ENCODE measurements around the gene CPED1.
"Not testable (repeated sequence)": the region's sequence is repeated elsewhere in the genome, so short reads cannot be mapped to it uniquely, and the experiment has no call there.

Gene CPED1

GRCh38 chr7:120981117-120981516 lies 7.4 kb upstream of the CPED1 start:
- TF ChIP-seq CTCF (IDR thresholded peaks at IDR 0.05) = no peak

GRCh38 chr7:120981888-120982615 lies 6.5 kb upstream of the CPED1 start:
- TF ChIP-seq ZFX (IDR thresholded peaks at IDR 0.05; ENCODE audit: borderline replicate concordance) (no peak), CTCF (IDR thresholded peaks at IDR 0.05) (no peak)

More at GRCh38 chr7:120981117-120981516, 7.4 kb upstream of the CPED1 start:
- H3K27ac ChIP-seq = no peak overlapping the region

GRCh38 chr7:120983592-120983991 lies 4.9 kb upstream of the CPED1 start:
- not testable (repeated sequence) for H3K27ac ChIP-seq

More at GRCh38 chr7:120981888-120982615, 6.5 kb upstream of the CPED1 start:
- no peak overlapping the region for H3K27ac ChIP-seq

GRCh38 chr7:120984406-120984805 lies 4.1 kb upstream of the CPED1 start:
- no peak for TF ChIP-seq ZFX (IDR thresholded peaks at IDR 0.05; ENCODE audit: borderline replicate concordance)

GRCh38 chr7:120985130-120985758 lies 3.3 kb upstream of the CPED1 start:
- no peak overlapping the region for H3K27ac ChIP-seq
- TF ChIP-seq ZFX (IDR thresholded peaks at IDR 0.05; ENCODE audit: borderline replicate concordance) = no peak
- TF ChIP-seq CTCF (IDR thresholded peaks at IDR 0.05) = no peak

More at GRCh38 chr7:120984406-120984805, 4.1 kb upstream of the CPED1 start:
- no peak overlapping the region for H3K27ac ChIP-seq

GRCh38 chr7:120985839-120986238 lies 2.7 kb upstream of the CPED1 start:
- no peak overlapping the region for H3K27ac ChIP-seq
- no peak for TF ChIP-seq ZFX (IDR thresholded peaks at IDR 0.05; ENCODE audit: borderline replicate concordance)
- no peak for TF ChIP-seq CTCF (IDR thresholded peaks at IDR 0.05)

GRCh38 chr7:120986650-120987049 lies 1.9 kb upstream of the CPED1 start:
- TF ChIP-seq CTCF (IDR thresholded peaks at IDR 0.05) (no peak), ZFX (IDR thresholded peaks at IDR 0.05; ENCODE audit: borderline replicate concordance) (no peak)
- H3K27ac ChIP-seq = no peak overlapping the region

GRCh38 chr7:120987280-120987679 lies 1.2 kb upstream of the CPED1 start:
- H3K27ac ChIP-seq = no peak overlapping the region
- TF ChIP-seq ZFX (IDR thresholded peaks at IDR 0.05; ENCODE audit: borderline replicate concordance) = no peak
- no peak for TF ChIP-seq CTCF (IDR thresholded peaks at IDR 0.05)

All from 22Rv1 (cell line).